OCI-LY1 (cell line): ENCODE results near the gene CACNA2D3.

Experiments used
- EZH2 ChIP-seq: fragments of 200-600 bp; sonication (generic), shearing (Covaris generic); IDR thresholded peaks from 2 replicates; pipeline ENCODE4 v1.8.0; 2017; ENCODE audit warnings: borderline replicate concordance, mixed run types, mild to moderate bottlenecking, antibody characterized with exemption, low read length, moderate library complexity, mixed read lengths
- TF ChIP-seq, protein P1 (sequence below): fragments of 200-600 bp; sonication (generic), shearing (Covaris generic); IDR thresholded peaks from 2 replicates; pipeline ENCODE4 v1.5.1; 2017; ENCODE audit warnings: mild to moderate bottlenecking, antibody characterized with exemption, low read length, moderate library complexity, mixed read lengths

DNA sequence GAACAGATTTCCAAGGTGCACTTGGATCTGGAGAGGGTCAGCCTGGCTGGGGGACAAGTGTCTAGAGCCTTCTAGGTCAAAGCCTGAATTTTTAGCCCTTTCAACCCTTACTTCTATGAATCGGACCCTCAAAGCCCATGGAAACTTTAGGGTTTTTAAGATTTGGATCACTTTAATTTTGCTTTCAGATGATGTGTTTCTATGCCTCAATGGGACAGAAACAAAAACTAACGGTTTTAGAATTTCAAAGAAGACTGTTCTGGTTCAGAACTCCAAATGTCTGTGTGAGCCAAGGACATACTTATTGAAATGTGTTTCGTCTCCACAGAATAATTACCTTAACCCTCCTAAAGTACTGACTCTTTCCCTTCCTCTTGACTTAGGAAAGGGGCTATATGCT, 538.8 kb downstream of the CACNA2D3 start:
- TF ChIP-seq, protein P1, sequence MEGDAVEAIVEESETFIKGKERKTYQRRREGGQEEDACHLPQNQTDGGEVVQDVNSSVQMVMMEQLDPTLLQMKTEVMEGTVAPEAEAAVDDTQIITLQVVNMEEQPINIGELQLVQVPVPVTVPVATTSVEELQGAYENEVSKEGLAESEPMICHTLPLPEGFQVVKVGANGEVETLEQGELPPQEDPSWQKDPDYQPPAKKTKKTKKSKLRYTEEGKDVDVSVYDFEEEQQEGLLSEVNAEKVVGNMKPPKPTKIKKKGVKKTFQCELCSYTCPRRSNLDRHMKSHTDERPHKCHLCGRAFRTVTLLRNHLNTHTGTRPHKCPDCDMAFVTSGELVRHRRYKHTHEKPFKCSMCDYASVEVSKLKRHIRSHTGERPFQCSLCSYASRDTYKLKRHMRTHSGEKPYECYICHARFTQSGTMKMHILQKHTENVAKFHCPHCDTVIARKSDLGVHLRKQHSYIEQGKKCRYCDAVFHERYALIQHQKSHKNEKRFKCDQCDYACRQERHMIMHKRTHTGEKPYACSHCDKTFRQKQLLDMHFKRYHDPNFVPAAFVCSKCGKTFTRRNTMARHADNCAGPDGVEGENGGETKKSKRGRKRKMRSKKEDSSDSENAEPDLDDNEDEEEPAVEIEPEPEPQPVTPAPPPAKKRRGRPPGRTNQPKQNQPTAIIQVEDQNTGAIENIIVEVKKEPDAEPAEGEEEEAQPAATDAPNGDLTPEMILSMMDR, result no peak
- no peak for TF ChIP-seq EZH2
